CD8-positive, alpha-beta memory T cell (primary cell): ENCODE measurements around the gene PNKD. TPM values are rescaled to one million over a fixed set of nuclear protein-coding genes. Genes with fewer than 3 reads are reported as not detected.

ENCODE experiments used
- CTCF ChIA-PET: fragments of 350-600 bp; sonication (Branson Sonifier 250); formaldehyde crosslinking; loops from one replicate; lab custom pipeline; 2021; ENCODE audit warnings: antibody characterized with exemption; lab: Charles Lee
- POLR2A ChIA-PET: fragments of 350-600 bp; sonication (Branson Sonifier 250); formaldehyde crosslinking; loops from one replicate; lab custom pipeline; 2021; ENCODE audit warnings: antibody characterized with exemption; lab: Charles Lee
- DNase-seq, 5 donors: peaks; one replicate each; pipeline versions ENCODE4 v3.0.0 to v3.0.0-alpha.2; 2020 to 2022; ENCODE audit warnings: mixed read lengths in 1 of 5
- H3K27ac ChIP-seq: one replicate; pipeline ENCODE4 v1.7.0; 2013; ENCODE audit warnings: low read depth, mild to moderate bottlenecking, low read length, moderate library complexity
- H3K27me3 ChIP-seq: 2 replicates; pipeline ENCODE4 v1.7.0; 2013; ENCODE audit warnings: low read length, mild to moderate bottlenecking; ENCODE audit not compliant: insufficient read depth, poor library complexity, severe bottlenecking
- H3K36me3 ChIP-seq: 2 replicates; pipeline ENCODE4 v1.7.0; 2013; ENCODE audit warnings: mild to moderate bottlenecking, low read length, moderate library complexity; ENCODE audit not compliant: insufficient read depth
- H3K4me1 ChIP-seq: 2 replicates; pipeline ENCODE4 v1.7.0; 2013; ENCODE audit warnings: mild to moderate bottlenecking, low read length, moderate library complexity; ENCODE audit not compliant: insufficient read depth
- H3K4me3 ChIP-seq: 2 replicates; pipeline ENCODE4 v1.7.0; 2013; ENCODE audit warnings: mild to moderate bottlenecking, low read length
- H3K9me3 ChIP-seq: 2 replicates; pipeline ENCODE4 v1.7.0; 2013; ENCODE audit warnings: mild to moderate bottlenecking, low read length
- H3K27ac Mint-ChIP-seq, 8 donors: one replicate each; pipeline ENCODE4 v1.8.0; 2020 to 2021; ENCODE audit warnings: mixed read lengths in 8 of 8, mild to moderate bottlenecking in 6 of 8, inconsistent platforms in 3 of 8, moderate library complexity in 3 of 8
- H3K27me3 Mint-ChIP-seq, 2 donors: one replicate each; pipeline ENCODE4 v1.8.0; 2020 to 2021; ENCODE audit warnings: mixed read lengths in 2 of 2, mild to moderate bottlenecking in 1 of 2, moderate library complexity in 1 of 2
- H3K36me3 Mint-ChIP-seq, 3 donors: one replicate each; pipeline ENCODE4 v1.8.0; 2020 to 2021; ENCODE audit warnings: mixed read lengths in 3 of 3, inconsistent platforms in 1 of 3, mild to moderate bottlenecking in 1 of 3
- H3K4me1 Mint-ChIP-seq, 3 donors: one replicate each; pipeline ENCODE4 v1.8.0; 2020 to 2021; ENCODE audit warnings: mixed read lengths in 3 of 3, inconsistent platforms in 1 of 3, mild to moderate bottlenecking in 1 of 3
- H3K4me3 Mint-ChIP-seq, 7 donors: one replicate each; pipeline ENCODE4 v1.8.0; 2020 to 2021; ENCODE audit warnings: mixed read lengths in 7 of 7, mild to moderate bottlenecking in 6 of 7, moderate library complexity in 4 of 7, inconsistent platforms in 2 of 7
- H3K9me3 Mint-ChIP-seq, 5 donors: one replicate each; pipeline ENCODE4 v1.8.0; 2020 to 2022; ENCODE audit warnings: mixed read lengths in 5 of 5, mild to moderate bottlenecking in 3 of 5, moderate library complexity in 2 of 5, inconsistent platforms in 1 of 5
- polyA plus RNA-seq: library from polyadenylated mRNA; unstranded; fragments of 300-500 nt; fragmentation: Illumina TruSeq; gene quantifications from one replicate; pipeline ENCODE4 v1.2.3, GENCODE V29; 2021
- total RNA-seq, 2 experiments: library from RNA; stranded (reverse); gene quantifications; one replicate each; pipeline ENCODE4 v1.2.3, GENCODE V29; 2021

Gene PNKD
- total and polyA plus RNA-seq, 3 experiments from 2014 or later = 26.8 to 111 (median 31.6) TPM

GRCh38 chr2:218273908-218274249, 3.6 kb downstream of the PNKD start:
- CTCF ChIA-PET = interaction anchor here (0.8 to 8.4 kb wide), 12 partner anchors 10 to 132 kb away, joined by 3 to 144 read pairs (median 6); partner anchors contain the start of genes CATIP and TMBIM1
- Histone ChIP-seq H3K9me3 (no peaks in the 10 kb centered on the region), H3K4me3 (no peak overlapping the region), H3K36me3 (peaks cover 53% of the 10 kb centered on the region), H3K4me1 (peaks cover 31% of the 10 kb centered on the region), H3K27me3 (no peaks in the 10 kb centered on the region), H3K27ac (no peak overlapping the region)
- POLR2A ChIA-PET = interaction anchor here (0.7 to 4.8 kb wide), 4 partner anchors 10 to 82 kb away, joined by 3 to 41 read pairs (median 4); partner anchors contain the start of gene TMBIM1
- H3K4me1 Mint-ChIP-seq = peaks cover 33 to 57% (median 34%) of the 10 kb centered on the region in 3 donors
- H3K9me3 Mint-ChIP-seq = no peaks in the 10 kb centered on the region
- peaks cover 3 to 78% (median 18%) of the 10 kb centered on the region in 3 donors for H3K36me3 Mint-ChIP-seq
- peak overlapping the region in 1 of 7 donors; percentile 53 for H3K4me3 Mint-ChIP-seq
- peak overlapping the region in 6 of 8 donors; percentile 32 to 88 (median 66) for H3K27ac Mint-ChIP-seq
- no peaks in the 10 kb centered on the region for H3K27me3 Mint-ChIP-seq
- no peak for DNase-seq

GRCh38 chr2:218274586-218274985, 4.3 kb downstream of the PNKD start:
- no peaks in the 10 kb centered on the region for H3K27me3 Mint-ChIP-seq
- DNase-seq = no peak
- no peaks in the 10 kb centered on the region for H3K27me3 ChIP-seq
- H3K4me3 ChIP-seq = no peak overlapping the region
- no peak overlapping the region for H3K4me3 Mint-ChIP-seq
- H3K36me3 Mint-ChIP-seq = peaks cover 3 to 79% (median 19%) of the 10 kb centered on the region in 3 donors
- POLR2A ChIA-PET = interaction anchor here (0.8 to 1.2 kb wide), 4 partner anchors 12 to 119 kb away, joined by 3 to 4 read pairs (median 3); no protein-coding TSS in a partner anchor
- H3K4me1 ChIP-seq = peaks cover 26% of the 10 kb centered on the region
- CTCF ChIA-PET = interaction anchor here (1.0 to 8.4 kb wide), 10 partner anchors 10 to 573 kb away, joined by 3 to 144 read pairs (median 20); partner anchors contain the start of genes CATIP and TMBIM1
- H3K27ac ChIP-seq = no peak overlapping the region
- H3K27ac Mint-ChIP-seq = peak overlapping the region in 6 of 8 donors; percentile 17 to 71 (median 55)
- peaks cover 27 to 53% (median 30%) of the 10 kb centered on the region in 3 donors for H3K4me1 Mint-ChIP-seq
- no peaks in the 10 kb centered on the region for H3K9me3 ChIP-seq
- H3K36me3 ChIP-seq = peaks cover 58% of the 10 kb centered on the region
- H3K9me3 Mint-ChIP-seq = no peaks in the 10 kb centered on the region

- H3K36me3 Mint-ChIP-seq = peaks cover 3 to 79% (median 20%) of the 10 kb centered on the region in 3 donors
- H3K27ac Mint-ChIP-seq = peak overlapping the region in 6 of 8 donors; percentile 4 to 75 (median 31)
These were observed 5.2 kb downstream of the PNKD start for GRCh38 chr2:218275371-218276072.

GRCh38 chr2:218276986-218277755, 6.9 kb downstream of the PNKD start:
- H3K4me3 ChIP-seq = no peak overlapping the region
- DNase-seq = no peak
- H3K9me3 ChIP-seq = no peaks in the 10 kb centered on the region
- Mint-ChIP-seq H3K4me1 (peaks cover 11 to 42% (median 19%) of the 10 kb centered on the region in 3 donors), H3K27me3 (no peaks in the 10 kb centered on the region), H3K27ac (peak overlapping the region in 6 of 8 donors; percentile 60 to 85 (median 78)), H3K9me3 (no peaks in the 10 kb centered on the region), H3K4me3 (no peak overlapping the region), H3K36me3 (peaks cover 3 to 83% (median 22%) of the 10 kb centered on the region in 3 donors)
- H3K36me3 ChIP-seq = peaks cover 82% of the 10 kb centered on the region
- ChIA-PET POLR2A (no interaction called here), CTCF (interaction anchor here (1.3 to 8.4 kb wide), 6 partner anchors 7 to 118 kb away, joined by 3 to 144 read pairs (median 72); partner anchors contain the start of genes CATIP and TMBIM1)
- peaks cover 9% of the 10 kb centered on the region for H3K4me1 ChIP-seq
- no peaks in the 10 kb centered on the region for H3K27me3 ChIP-seq
- no peak overlapping the region for H3K27ac ChIP-seq

More at GRCh38 chr2:218275371-218276072, 5.2 kb downstream of the PNKD start:
- Mint-ChIP-seq H3K4me3 (peak overlapping the region in 1 of 7 donors; percentile 27), H3K27me3 (no peaks in the 10 kb centered on the region), H3K4me1 (peaks cover 22 to 52% (median 30%) of the 10 kb centered on the region in 3 donors), H3K9me3 (no peaks in the 10 kb centered on the region)
- peaks cover 26% of the 10 kb centered on the region for H3K4me1 ChIP-seq
- H3K4me3 ChIP-seq = no peak overlapping the region
- H3K36me3 ChIP-seq = peaks cover 68% of the 10 kb centered on the region
- no peaks in the 10 kb centered on the region for H3K9me3 ChIP-seq
- H3K27ac ChIP-seq = no peak overlapping the region
- ChIA-PET CTCF (interaction anchor here (1.0 to 8.4 kb wide), 9 partner anchors 9 to 572 kb away, joined by 3 to 144 read pairs (median 34); partner anchors contain the start of genes CATIP and TMBIM1), POLR2A (interaction anchor here (0.7 to 1.2 kb wide), 6 partner anchors 9 to 247 kb away, joined by 3 to 5 read pairs (median 3); no protein-coding TSS in a partner anchor)
- no peak for DNase-seq
- H3K27me3 ChIP-seq = no peaks in the 10 kb centered on the region

- peaks cover 3% of the 10 kb centered on the region for H3K4me1 ChIP-seq
- peaks cover 84% of the 10 kb centered on the region for H3K36me3 ChIP-seq
- no peaks in the 10 kb centered on the region for H3K9me3 ChIP-seq
- H3K4me3 ChIP-seq = no peak overlapping the region
- ChIA-PET CTCF (interaction anchor here (2.2 kb wide), 1 partner anchor 13 kb away, joined by 8 read pairs; no protein-coding TSS in a partner anchor), POLR2A (no interaction called here)
- Mint-ChIP-seq H3K27ac (peak overlapping the region in 5 of 8 donors; percentile 12 to 90 (median 75)), H3K4me1 (peaks cover 11 to 41% (median 17%) of the 10 kb centered on the region in 3 donors), H3K9me3 (no peaks in the 10 kb centered on the region), H3K4me3 (no peak overlapping the region), H3K36me3 (peaks cover 3 to 83% (median 22%) of the 10 kb centered on the region in 3 donors), H3K27me3 (no peaks in the 10 kb centered on the region)
- DNase-seq = no peak
- H3K27me3 ChIP-seq = no peaks in the 10 kb centered on the region
- H3K27ac ChIP-seq = no peak overlapping the region
These were observed 7.6 kb downstream of the PNKD start for GRCh38 chr2:218277921-218278320.

GRCh38 chr2:218278531-218279360, 8.4 kb downstream of the PNKD start:
- peaks cover 10% of the 10 kb centered on the region for H3K4me1 ChIP-seq
- peak overlapping the region in 6 of 8 donors; percentile 63 to 90 (median 76) for H3K27ac Mint-ChIP-seq
- peaks cover 16 to 44% (median 22%) of the 10 kb centered on the region in 3 donors for H3K4me1 Mint-ChIP-seq
- no peaks in the 10 kb centered on the region for H3K27me3 ChIP-seq
- POLR2A ChIA-PET = no interaction called here
- H3K9me3 ChIP-seq = no peaks in the 10 kb centered on the region
- DNase-seq = no peak
- peaks cover 3 to 83% (median 22%) of the 10 kb centered on the region in 3 donors for H3K36me3 Mint-ChIP-seq
- H3K36me3 ChIP-seq = peaks cover 89% of the 10 kb centered on the region
- CTCF ChIA-PET = interaction anchor here (1.0 to 2.2 kb wide), 2 partner anchors 12 to 77 kb away, joined by 4 to 8 read pairs; partner anchors contain the start of gene CATIP
- H3K27ac ChIP-seq = no peak overlapping the region
- no peaks in the 10 kb centered on the region for H3K9me3 Mint-ChIP-seq
- H3K4me3 Mint-ChIP-seq = no peak overlapping the region
- no peaks in the 10 kb centered on the region for H3K27me3 Mint-ChIP-seq
- no peak overlapping the region for H3K4me3 ChIP-seq
